ENCODE measurements around the gene DNAJB6.

DNA sequence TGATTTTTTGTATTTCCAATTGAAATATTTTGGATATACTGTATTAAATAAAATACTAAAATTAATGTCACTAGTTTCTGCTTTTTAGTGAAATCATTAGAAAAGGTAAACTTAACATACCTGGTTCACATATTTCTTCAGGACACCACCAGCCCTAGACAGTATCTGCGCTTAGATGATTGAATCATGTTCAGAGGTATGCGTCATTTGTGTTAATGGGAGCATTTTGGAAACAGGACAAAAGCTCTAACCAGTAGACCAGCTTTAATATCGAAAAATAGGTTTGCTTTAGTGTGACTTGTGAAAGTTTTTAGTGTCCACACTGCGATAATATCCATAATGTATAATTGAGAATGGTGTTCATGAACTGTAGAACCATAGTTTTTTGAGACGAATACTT is 47.1 kb downstream of the DNAJB6 start:
- no peak for TF ChIP-seq CTCF (conservative IDR thresholded peaks at IDR 0.05)
- no peak for TF ChIP-seq ZFX (IDR thresholded peaks at IDR 0.05)

Measured in C4-2B (cell line).